Thymus (tissue), 14 donors: ENCODE measurements around the gene FBXO9. TPM values are rescaled to one million over a fixed set of nuclear protein-coding genes. Genes with fewer than 3 reads are reported as not detected.

Experiments used
- DNase-seq, 9 donors: peaks; one replicate each; pipeline ENCODE4 v3.0.0-alpha.2; 2013; ENCODE audit warnings: low spot score in 9 of 9, low read depth in 6 of 9, missing footprints in 1 of 9
- H3K27ac ChIP-seq, 2 donors: one replicate each; pipeline ENCODE4 v1.5.1; 2013; ENCODE audit warnings: control low read depth in 1 of 2, low read depth in 1 of 2, low read length in 1 of 2, mild to moderate bottlenecking in 1 of 2, moderate library complexity in 1 of 2
- H3K27me3 ChIP-seq, 2 donors: one replicate each; pipeline ENCODE4 v1.5.1; 2013; ENCODE audit warnings: low read length in 1 of 2; ENCODE audit not compliant: control insufficient read depth in 2 of 2, insufficient read depth in 1 of 2
- H3K36me3 ChIP-seq, 2 donors: one replicate each; pipeline ENCODE4 v1.5.1; 2013; ENCODE audit warnings: low read length in 1 of 2, mild to moderate bottlenecking in 1 of 2, moderate library complexity in 1 of 2; ENCODE audit not compliant: control insufficient read depth in 2 of 2, insufficient read depth in 2 of 2
- H3K4me1 ChIP-seq, 2 donors: one replicate each; pipeline ENCODE4 v1.5.1; 2013; ENCODE audit warnings: low read length in 2 of 2; ENCODE audit not compliant: control insufficient read depth in 2 of 2, insufficient read depth in 2 of 2
- H3K4me3 ChIP-seq, 2 donors: one replicate each; pipeline ENCODE4 v1.5.1; 2013; ENCODE audit warnings: low read length in 2 of 2, control low read depth in 1 of 2, mild to moderate bottlenecking in 1 of 2
- H3K9me3 ChIP-seq, 2 donors: one replicate each; pipeline ENCODE4 v1.5.1; 2013; ENCODE audit warnings: low read length in 1 of 2, mild to moderate bottlenecking in 1 of 2; ENCODE audit not compliant: control insufficient read depth in 2 of 2, insufficient read depth in 1 of 2
- WGBS: extraction: QIAGEN DNeasy Blood & Tissue Kit; methylation state at CpG from one replicate; pipeline ENCODE4 v1.1.7; 2013; 5-methylcytosine and 5-hydroxymethylcytosine counted together
- long read RNA-seq, 10 donors: transcript quantifications; one replicate each; lab custom pipeline, GENCODE V29; 2026
- polyA plus RNA-seq: library from polyadenylated mRNA; stranded (reverse); fragments of 200-250 nt; gene quantifications from one replicate; pipeline ENCODE4 v1.2.3, GENCODE V29; 2013
- total RNA-seq: library from RNA; stranded (reverse); fragments of 120-200 nt; gene quantifications from one replicate; pipeline ENCODE4 v1.2.4, GENCODE V29; 2013
- donor health status: healthy.

Gene FBXO9
- total RNA-seq (37.5 TPM), polyA plus RNA-seq (36.0 TPM)
- long read RNA-seq, donor 1: 0 reads
- long read RNA-seq, donor 2: 0 reads
- long read RNA-seq, donor 3, partial matches to known transcripts: 13 of 13 reads
- long read RNA-seq, donor 3, other reads (novel, unspliced or antisense): 0 of 13 reads
- long read RNA-seq, donor 4, partial matches to known transcripts: 0 of 1 reads
- long read RNA-seq, donor 4, other reads (novel, unspliced or antisense): 0 of 1 reads
- long read RNA-seq, donor 5, partial matches to known transcripts: 5 of 6 reads
- long read RNA-seq, donor 5, other reads (novel, unspliced or antisense): 0 of 6 reads
- long read RNA-seq, donor 6: 0 reads
- long read RNA-seq, donor 7, partial matches to known transcripts: 0 of 7 reads
- long read RNA-seq, donor 7, other reads (novel, unspliced or antisense): 7 of 7 reads
- long read RNA-seq, donor 8: 0 reads
- long read RNA-seq, donor 9: 0 reads
- long read RNA-seq, donor 10, partial matches to known transcripts: 8 of 14 reads
- long read RNA-seq, donor 10, other reads (novel, unspliced or antisense): 6 of 14 reads

- peak in 7 of 9 donors; percentile 32 to 83 (median 74) for DNase-seq
Measured at GRCh38 chr6:53065266-53066076, at the start of gene FBXO9. TSS of gene FBXO9 (plus strand) at chr6:53065404. CDS start at chr6:53065790, 386 bp downstream.

GRCh38 chr6:53015486-53015885, 49.7 kb upstream of the FBXO9 start:
- Histone ChIP-seq H3K27me3 (no peaks in the 10 kb centered on the region), H3K4me1 (no peaks in the 10 kb centered on the region), H3K4me3 (no peak overlapping the region), H3K36me3 (peaks cover 37 to 55% of the 10 kb centered on the region in 2 donors), H3K27ac (no peak overlapping the region), H3K9me3 (no peaks in the 10 kb centered on the region)
- DNase-seq: no peak
- WGBS: 96% methylated on average over 1 of the region's 1 CpG

More at GRCh38 chr6:53065266-53066076, at the start of gene FBXO9:
- Histone ChIP-seq H3K27me3 (peaks cover 0 to 2% of the 10 kb centered on the region in 2 donors), H3K4me1 (peaks cover 5 to 8% of the 10 kb centered on the region in 2 donors), H3K9me3 (no peaks in the 10 kb centered on the region), H3K27ac (peak within 1 kb of the TSS; percentile 87 to 93), H3K36me3 (no peaks in the 10 kb centered on the region), H3K4me3 (peak within 1 kb of the TSS; percentile 64 to 88)
- WGBS: under 1% methylated on average over 78 of the region's 78 CpGs

- WGBS: 98% methylated on average over 2 of the region's 2 CpGs
- Histone ChIP-seq H3K27me3 (no peaks in the 10 kb centered on the region), H3K27ac (no peak overlapping the region), H3K4me3 (no peak overlapping the region), H3K9me3 (no peaks in the 10 kb centered on the region), H3K4me1 (no peaks in the 10 kb centered on the region), H3K36me3 (peaks cover 17 to 27% of the 10 kb centered on the region in 2 donors)
- DNase-seq: no peak
Measured at GRCh38 chr6:53018446-53018845, 46.8 kb upstream of the FBXO9 start.

- Histone ChIP-seq H3K27ac (no peak overlapping the region), H3K4me1 (no peaks in the 10 kb centered on the region), H3K9me3 (no peaks in the 10 kb centered on the region), H3K36me3 (peaks cover 16 to 20% of the 10 kb centered on the region in 2 donors), H3K27me3 (no peaks in the 10 kb centered on the region), H3K4me3 (no peak overlapping the region)
- DNase-seq: no peak
- 50% methylated on average over 3 of the region's 3 CpGs for WGBS
Measured at GRCh38 chr6:53020005-53020744, 45.0 kb upstream of the FBXO9 start.

- Histone ChIP-seq H3K27ac (no peak overlapping the region), H3K27me3 (no peaks in the 10 kb centered on the region), H3K36me3 (peaks cover 9% of the 10 kb centered on the region in 2 donors), H3K4me1 (no peaks in the 10 kb centered on the region), H3K4me3 (no peak overlapping the region), H3K9me3 (no peaks in the 10 kb centered on the region)
- 98% methylated on average over 1 of the region's 1 CpG for WGBS
- no peak for DNase-seq
Measured at GRCh38 chr6:53023323-53023722, 41.9 kb upstream of the FBXO9 start.

GRCh38 chr6:53026526-53026925, 38.7 kb upstream of the FBXO9 start:
- DNase-seq: no peak
- WGBS: 95% methylated on average over 3 of the region's 3 CpGs
- H3K27ac ChIP-seq: no peak overlapping the region
- no peak overlapping the region for H3K4me3 ChIP-seq
- H3K4me1 ChIP-seq: no peaks in the 10 kb centered on the region
- H3K27me3 ChIP-seq: no peaks in the 10 kb centered on the region
- peaks cover 14 to 26% of the 10 kb centered on the region in 2 donors for H3K36me3 ChIP-seq
- H3K9me3 ChIP-seq: no peaks in the 10 kb centered on the region

GRCh38 chr6:53027131-53027718, 38.0 kb upstream of the FBXO9 start:
- no peak for DNase-seq
- H3K9me3 ChIP-seq: no peaks in the 10 kb centered on the region
- no peaks in the 10 kb centered on the region for H3K4me1 ChIP-seq
- 97% methylated on average over 5 of the region's 5 CpGs for WGBS
- H3K36me3 ChIP-seq: peaks cover 16 to 33% of the 10 kb centered on the region in 2 donors
- H3K27ac ChIP-seq: no peak overlapping the region
- H3K4me3 ChIP-seq: no peak overlapping the region
- H3K27me3 ChIP-seq: no peaks in the 10 kb centered on the region

- Histone ChIP-seq H3K27me3 (no peaks in the 10 kb centered on the region), H3K27ac (no peak overlapping the region), H3K9me3 (no peaks in the 10 kb centered on the region), H3K4me3 (no peak overlapping the region), H3K4me1 (no peaks in the 10 kb centered on the region), H3K36me3 (peaks cover 16 to 37% of the 10 kb centered on the region in 2 donors)
- 97% methylated on average over 1 of the region's 1 CpG for whole genome bisulfite sequencing
- no peak for DNase-seq
Measured at GRCh38 chr6:53028467-53028866, 36.7 kb upstream of the FBXO9 start.
